GM18511 (cell line): Measurements from ENCODE around the gene LITAF.

Experiments
- ATAC-seq: cut with Tn5 transposase; IDR thresholded peaks from one replicate; pipeline ENCODE4 v1.9.1; 2021; ENCODE audit warnings: mild to moderate bottlenecking, moderate library complexity; ENCODE audit not compliant: unreplicated experiment

LITAF gene

DNA sequence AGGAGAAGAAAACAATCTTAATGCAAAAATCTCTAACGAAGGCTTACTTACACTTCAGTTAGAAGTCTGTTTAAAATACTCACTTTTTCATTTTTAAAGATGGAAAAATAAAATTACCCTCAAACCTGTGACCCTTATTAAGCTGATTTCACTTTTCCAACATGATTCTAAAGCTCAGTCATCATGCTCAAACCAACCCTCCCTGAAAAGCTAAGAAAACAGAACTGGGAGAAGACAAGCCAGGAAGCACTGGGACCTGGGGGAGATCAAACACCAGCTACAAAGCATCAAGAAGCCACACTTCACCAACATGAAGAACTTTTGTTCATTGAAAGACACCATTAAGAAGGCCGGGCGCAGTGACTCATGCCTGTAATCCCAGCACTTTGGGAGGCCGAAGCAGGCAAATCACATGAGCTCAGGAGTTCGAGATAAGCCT, 88.8 kb downstream of the LITAF start:
- ATAC-seq, result no peak
